K562 (cell line): Measurements from ENCODE around the gene TNNI2. TPM values are rescaled to one million over a fixed set of nuclear protein-coding genes. Genes with fewer than 3 reads are reported as not detected.

Experiments used
- ARNT ChIP-seq, 2 experiments: fragments of 450-650 bp; IDR thresholded peaks; 2 replicates each; pipeline ENCODE4 v1.6.1; 2016; ENCODE audit warnings: mild to moderate bottlenecking in 1 of 2
- CBX3 ChIP-seq, 2 experiments: IDR thresholded peaks; 1 replicate in 1 of 2; 2 replicates in 1 of 2; pipeline ENCODE4 v1.6.1; 2012; ENCODE audit warnings: inconsistent platforms in 2 of 2, low read length in 2 of 2, borderline replicate concordance in 1 of 2, control low read depth in 1 of 2
- CXXC5 ChIP-seq: fragments of 250-450 bp; sonication (Bioruptor Pico); IDR thresholded peaks from 2 replicates; pipeline ENCODE4 v1.8.0; 2022; ENCODE audit warnings: inconsistent platforms, mild to moderate bottlenecking, moderate library complexity
- FOS ChIP-seq: IDR thresholded peaks from 3 replicates; pipeline ENCODE4 v1.6.1; 2011; ENCODE audit not compliant: insufficient read length; ENCODE audit errors: extremely low read depth
- GATAD2A ChIP-seq: fragments of 450-650 bp; IDR thresholded peaks from 2 replicates; pipeline ENCODE4 v1.6.1; 2017
- L3MBTL2 ChIP-seq: fragments of 450-650 bp; IDR thresholded peaks from 2 replicates; pipeline ENCODE4 v1.6.1; 2016; ENCODE audit warnings: mild to moderate bottlenecking, moderate library complexity
- MBD1 ChIP-seq: fragments of 250-450 bp; sonication (Bioruptor Pico); IDR thresholded peaks from 2 replicates; pipeline ENCODE4 v1.8.0; 2022; ENCODE audit warnings: inconsistent platforms
- PTTG1 ChIP-seq: fragments of 450-650 bp; IDR thresholded peaks from 2 replicates; pipeline ENCODE4 v1.6.1; 2016; ENCODE audit warnings: low read depth, mild to moderate bottlenecking, missing genetic modification characterization, missing compliant biosample characterization
- RBM22 ChIP-seq: fragments of 200-400 bp; formaldehyde crosslinking; IDR thresholded peaks from 2 replicates; pipeline ENCODE4 v1.6.1; 2018; ENCODE audit warnings: low read length, low read depth; ENCODE audit not compliant: poor library complexity, severe bottlenecking
- RHOXF2B ChIP-seq: fragments of 250-450 bp; sonication (Bioruptor Pico); conservative IDR thresholded peaks from 2 replicates; pipeline ENCODE4 v1.5.1; 2021
- SLC30A9 ChIP-seq: fragments of 250-450 bp; sonication (Bioruptor Pico); IDR thresholded peaks from 2 replicates; pipeline ENCODE4 v1.8.0; 2022; ENCODE audit warnings: mild to moderate bottlenecking, moderate library complexity
- TAF1 ChIP-seq: IDR thresholded peaks from 2 replicates; pipeline ENCODE4 v1.6.1; 2011; ENCODE audit warnings: mild to moderate bottlenecking, low read length, moderate library complexity; ENCODE audit not compliant: insufficient read depth, control insufficient read depth, severe bottlenecking; ENCODE audit errors: extremely low read depth
- TRIM28 ChIP-seq: fragments of 450-650 bp; IDR thresholded peaks from 2 replicates; pipeline ENCODE4 v1.6.1; 2017
- USF2 ChIP-seq: sonication (generic); formaldehyde crosslinking; IDR thresholded peaks from 2 replicates; pipeline ENCODE4 v1.5.0; 2020; ENCODE audit warnings: missing genetic modification reagents
- ZFP91 ChIP-seq: sonication (generic); formaldehyde crosslinking; IDR thresholded peaks from 2 replicates; pipeline ENCODE4 v1.8.0; 2022; ENCODE audit warnings: mild to moderate bottlenecking, missing genetic modification reagents
- ZNF165 ChIP-seq: fragments of 250-450 bp; sonication (Bioruptor Pico); IDR thresholded peaks from 2 replicates; pipeline ENCODE4 v1.4.0; 2020; ENCODE audit warnings: borderline replicate concordance
- ZNF551 ChIP-seq: fragments of 250-450 bp; sonication (Bioruptor Pico); IDR thresholded peaks from 2 replicates; pipeline ENCODE4 v1.5.0; 2021; ENCODE audit warnings: mild to moderate bottlenecking, moderate library complexity
- ZNF609 ChIP-seq: sonication (generic); formaldehyde crosslinking; IDR thresholded peaks from 2 replicates; pipeline ENCODE4 v1.8.1; 2023; ENCODE audit warnings: missing genetic modification reagents, mild to moderate bottlenecking, borderline replicate concordance
- ZNF699 ChIP-seq: fragments of 250-450 bp; sonication (Bioruptor Pico); IDR thresholded peaks from 2 replicates; pipeline ENCODE4 v1.8.0; 2021; ENCODE audit warnings: mild to moderate bottlenecking, moderate library complexity; ENCODE audit not compliant: insufficient replicate concordance
- ZNF785 ChIP-seq: fragments of 250-450 bp; sonication (Bioruptor Pico); IDR thresholded peaks from 2 replicates; pipeline ENCODE4 v1.4.0; 2020; ENCODE audit warnings: mild to moderate bottlenecking
- polyA plus RNA-seq, 8 experiments: library from polyadenylated mRNA; depleted of rRNA in 4 of 8; stranded (reverse) in 5 of 8; unstranded in 3 of 8; fragments of >200 nt; fragmentation: Nextera tagmentation in 2 of 8; fragmentation: Illumina TruSeq in 1 of 8; extraction: Ambion mirVana in 2 of 8; extraction: Trizol in 1 of 8; gene quantifications; 2 replicates each; pipeline versions ENCODE4 v1.2.1 to v1.2.3, GENCODE V29; 2011 to 2014; ENCODE audit warnings: inconsistent platforms in 1 of 8, missing spikeins in 1 of 8
- total RNA-seq, 7 experiments: library from RNA; depleted of rRNA in 6 of 7; stranded (reverse); fragments of >200 nt in 6 of 7; fragmentation: Illumina TruSeq in 2 of 7; extraction: Trizol in 2 of 7; gene quantifications; 2 replicates each; pipeline versions ENCODE4 v1.2.1 to v1.2.3, GENCODE V29; 2011 to 2021; ENCODE audit warnings: low replicate concordance in 1 of 7

TNNI2 gene
- total and polyA plus RNA-seq, 9 of the 15 experiments (the other 6 are each of a cell fraction or from before 2014, with no cell fraction given): not detected

- TF ChIP-seq ZNF551: no peak
- TF ChIP-seq ZNF785 (CRISPR knock-in tag): no peak
- no peak for TF ChIP-seq ZNF699
- no peak for TF ChIP-seq MBD1 (CRISPR knock-in tag)
- TF ChIP-seq ARNT (IDR thresholded peaks at IDR 0.05): peak; percentile 85 to 87; a peak in 3 of 4 replicates
- TF ChIP-seq L3MBTL2: no peak
- no peak for TF ChIP-seq SLC30A9 (CRISPR knock-in tag)
- TF ChIP-seq FOS: no peak
- no peak for TF ChIP-seq CBX3 (IDR thresholded peaks at IDR 0.05; ENCODE audit: borderline replicate concordance in 1 of 2, low read length in 2 of 2)
- TF ChIP-seq TAF1: no peak
- no peak for TF ChIP-seq ZNF165 (CRISPR knock-in tag)
- TF ChIP-seq USF2 (CRISPR knock-in tag): no peak
- TF ChIP-seq TRIM28: no peak
- TF ChIP-seq CXXC5: peak; percentile 73
- TF ChIP-seq ZNF609 (CRISPR knock-in tag): no peak
- no peak for TF ChIP-seq ZFP91 (CRISPR knock-in tag)
- TF ChIP-seq GATAD2A: no peak
- no peak for TF ChIP-seq RBM22
- no peak for TF ChIP-seq RHOXF2B
- no peak for TF ChIP-seq PTTG1 (tag)
Observed at GRCh38 chr11:1844221-1845094, 5.7 kb downstream of the TNNI2 start (continued).
